Activated CD8-positive, alpha-beta T cell treated with anti-CD3 and anti-CD28 coated beads for 36 hours (primary cell): Measurements from ENCODE around the gene MPPED2. TPM values are rescaled to one million over a fixed set of nuclear protein-coding genes. Genes with fewer than 3 reads are reported as not detected.

Experiments used
- ATAC-seq: fragments of 200-7000 bp; cut with Tn5 transposase; one replicate; pipeline ENCODE4 v1.10.0; 2021; ENCODE audit warnings: mild to moderate bottlenecking, moderate library complexity
- CTCF ChIA-PET: fragments of 350-600 bp; sonication (Branson Sonifier 250); formaldehyde crosslinking; loops from one replicate; lab custom pipeline; 2021; ENCODE audit warnings: antibody characterized with exemption; lab: Charles Lee
- POLR2A ChIA-PET: fragments of 350-600 bp; sonication (Branson Sonifier 250); formaldehyde crosslinking; loops from one replicate; lab custom pipeline; 2021; ENCODE audit warnings: antibody characterized with exemption; lab: Charles Lee
- DNase-seq: peaks from one replicate; pipeline ENCODE4 v3.0.0-alpha.2; 2020
- H3K27ac Mint-ChIP-seq: one replicate; pipeline ENCODE4 v1.8.0; 2021; ENCODE audit warnings: mild to moderate bottlenecking, mixed read lengths
- H3K27me3 Mint-ChIP-seq: one replicate; pipeline ENCODE4 v1.8.0; 2021; ENCODE audit warnings: mixed read lengths
- H3K36me3 Mint-ChIP-seq: one replicate; pipeline ENCODE4 v1.8.0; 2021; ENCODE audit warnings: low read depth, mixed read lengths
- H3K4me1 Mint-ChIP-seq: one replicate; pipeline ENCODE4 v1.8.0; 2021; ENCODE audit warnings: low read depth, mixed read lengths
- H3K4me3 Mint-ChIP-seq: one replicate; pipeline ENCODE4 v1.8.0; 2021; ENCODE audit warnings: mild to moderate bottlenecking, moderate library complexity, mixed read lengths
- H3K9me3 Mint-ChIP-seq: one replicate; pipeline ENCODE4 v1.8.0; 2021; ENCODE audit warnings: mixed read lengths
- intact Hi-C: fragments of 100-400 bp; cut with micrococcal nuclease; formaldehyde crosslinking; loops from one replicate; pipeline ENCODE4 v1.10.0; 2022
- total RNA-seq, 2 experiments: library from RNA; stranded (reverse); gene quantifications; one replicate each; pipeline ENCODE4 v1.2.3, GENCODE V29; 2021
- TF ChIP-seq, protein P1 (sequence below): fragments of 200-600 bp; IDR thresholded peaks from one replicate; pipeline ENCODE4 v1.8.0; 2022; ENCODE audit warnings: antibody characterized with exemption, mild to moderate bottlenecking

The MPPED2 gene
- total RNA-seq, 2 experiments from 2014 or later: 0.63 TPM; not detected in 1

DNA sequence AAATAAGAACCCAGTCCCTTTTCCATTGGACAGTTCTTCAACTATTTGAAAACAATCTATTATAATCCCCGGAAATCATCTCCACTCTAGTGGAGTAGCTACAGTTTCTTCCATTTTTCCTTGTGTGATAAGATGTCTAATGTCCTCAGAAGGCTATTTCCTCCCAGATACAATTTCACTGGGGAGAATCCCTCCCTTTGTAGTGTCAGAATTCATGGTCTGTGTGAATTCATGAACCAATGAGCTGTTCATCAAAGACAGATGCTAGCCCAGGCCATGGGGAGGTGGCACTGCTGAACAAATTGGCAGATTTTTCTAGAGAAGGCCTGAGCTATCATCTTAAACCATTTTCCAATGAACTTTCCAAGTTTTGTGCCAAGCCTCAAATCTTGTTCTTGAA lies 45.4 kb downstream of the MPPED2 start:
- no peaks in the 10 kb centered on the region for H3K9me3 Mint-ChIP-seq
- no peak overlapping the region for H3K27ac Mint-ChIP-seq
- no peak for ATAC-seq
- ChIA-PET POLR2A (no interaction called here), CTCF (no interaction called here)
- intact Hi-C loops: no loop called here
- H3K4me3 Mint-ChIP-seq: no peak overlapping the region
- H3K4me1 Mint-ChIP-seq: no peaks in the 10 kb centered on the region
- TF ChIP-seq, protein P1, sequence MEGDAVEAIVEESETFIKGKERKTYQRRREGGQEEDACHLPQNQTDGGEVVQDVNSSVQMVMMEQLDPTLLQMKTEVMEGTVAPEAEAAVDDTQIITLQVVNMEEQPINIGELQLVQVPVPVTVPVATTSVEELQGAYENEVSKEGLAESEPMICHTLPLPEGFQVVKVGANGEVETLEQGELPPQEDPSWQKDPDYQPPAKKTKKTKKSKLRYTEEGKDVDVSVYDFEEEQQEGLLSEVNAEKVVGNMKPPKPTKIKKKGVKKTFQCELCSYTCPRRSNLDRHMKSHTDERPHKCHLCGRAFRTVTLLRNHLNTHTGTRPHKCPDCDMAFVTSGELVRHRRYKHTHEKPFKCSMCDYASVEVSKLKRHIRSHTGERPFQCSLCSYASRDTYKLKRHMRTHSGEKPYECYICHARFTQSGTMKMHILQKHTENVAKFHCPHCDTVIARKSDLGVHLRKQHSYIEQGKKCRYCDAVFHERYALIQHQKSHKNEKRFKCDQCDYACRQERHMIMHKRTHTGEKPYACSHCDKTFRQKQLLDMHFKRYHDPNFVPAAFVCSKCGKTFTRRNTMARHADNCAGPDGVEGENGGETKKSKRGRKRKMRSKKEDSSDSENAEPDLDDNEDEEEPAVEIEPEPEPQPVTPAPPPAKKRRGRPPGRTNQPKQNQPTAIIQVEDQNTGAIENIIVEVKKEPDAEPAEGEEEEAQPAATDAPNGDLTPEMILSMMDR: no peak
- no peaks in the 10 kb centered on the region for H3K36me3 Mint-ChIP-seq
- DNase-seq: no peak
- no peaks in the 10 kb centered on the region for H3K27me3 Mint-ChIP-seq

DNA sequence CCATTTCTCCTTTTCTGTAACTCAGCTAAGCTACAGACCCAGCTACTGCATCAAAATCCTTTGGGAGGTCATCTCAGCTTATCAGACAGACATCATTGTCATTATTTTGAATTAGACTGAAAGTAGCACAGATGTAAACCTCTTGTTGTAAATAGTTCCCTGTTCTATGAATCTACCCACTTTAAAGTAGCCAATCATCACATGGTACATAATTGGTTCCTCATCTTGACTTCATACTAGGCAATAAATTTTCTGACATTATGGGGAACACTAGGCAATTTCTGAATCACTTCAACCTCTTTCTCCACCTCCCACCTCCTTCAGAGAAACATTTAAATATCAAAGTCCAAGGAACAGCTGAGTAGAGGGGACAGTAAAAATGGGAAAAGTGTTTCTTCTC lies 47.9 kb downstream of the MPPED2 start:
- H3K36me3 Mint-ChIP-seq: no peaks in the 10 kb centered on the region
- TF ChIP-seq, protein P1: no peak
- no peak for DNase-seq
- no peaks in the 10 kb centered on the region for H3K4me1 Mint-ChIP-seq
- ATAC-seq: no peak
- intact Hi-C loops: no loop called here
- no peaks in the 10 kb centered on the region for H3K9me3 Mint-ChIP-seq
- no peaks in the 10 kb centered on the region for H3K27me3 Mint-ChIP-seq
- no peak overlapping the region for H3K27ac Mint-ChIP-seq
- ChIA-PET CTCF (no interaction called here), POLR2A (no interaction called here)
- H3K4me3 Mint-ChIP-seq: no peak overlapping the region

DNA sequence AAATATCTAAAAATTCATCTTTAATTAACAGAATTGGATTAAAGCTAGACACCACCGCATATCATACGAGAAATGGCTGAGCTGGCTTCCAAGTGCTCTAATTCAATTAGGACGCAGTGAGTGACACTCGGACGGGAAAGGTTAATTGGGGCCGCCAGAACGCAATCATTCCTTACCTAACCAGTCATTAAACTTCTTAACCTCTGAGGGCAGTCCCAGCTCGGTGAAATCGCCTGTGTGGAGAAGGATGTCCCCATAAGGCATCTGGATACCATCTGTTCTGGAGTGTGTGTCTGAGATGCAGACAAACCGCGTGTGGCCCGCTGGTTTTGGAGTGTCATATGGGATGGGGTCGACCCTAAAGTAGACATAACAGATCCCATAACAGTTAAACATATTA lies 50.3 kb downstream of the MPPED2 start:
- POLR2A ChIA-PET: no interaction called here
- no peaks in the 10 kb centered on the region for H3K36me3 Mint-ChIP-seq
- intact Hi-C loops: no loop called here

DNA sequence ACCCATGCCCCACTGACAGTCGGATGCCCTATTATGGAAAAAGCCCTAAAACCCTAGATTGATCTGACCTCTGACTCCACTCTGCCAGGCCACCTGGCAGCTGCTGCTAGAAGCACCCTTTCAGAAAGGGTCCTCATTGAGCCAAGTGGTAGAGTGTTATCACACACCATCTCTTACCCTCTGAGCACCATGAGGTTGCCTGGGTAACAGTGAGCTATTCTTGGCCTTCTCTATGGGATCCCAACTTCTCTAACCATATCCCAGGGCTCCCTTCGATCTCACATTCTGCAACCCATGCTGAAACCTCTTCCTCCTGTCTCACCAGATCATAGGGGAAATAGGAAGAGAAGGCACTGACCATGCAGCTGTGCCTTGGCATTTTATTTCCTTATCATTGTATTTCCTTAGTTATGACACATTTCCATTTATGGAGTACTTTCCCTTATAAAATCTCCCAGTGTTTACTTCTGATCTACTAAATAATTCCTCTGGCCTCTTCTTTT lies 52.7 kb downstream of the MPPED2 start:
- ChIA-PET CTCF (no interaction called here), POLR2A (no interaction called here)
- H3K27me3 Mint-ChIP-seq: peaks cover 6% of the 10 kb centered on the region
- no peaks in the 10 kb centered on the region for H3K36me3 Mint-ChIP-seq
- no peaks in the 10 kb centered on the region for H3K9me3 Mint-ChIP-seq
- intact Hi-C loops: no loop called here
- no peak overlapping the region for H3K4me3 Mint-ChIP-seq
- ATAC-seq (no peak), DNase-seq (no peak)
- TF ChIP-seq, protein P1: no peak
- H3K27ac Mint-ChIP-seq: no peak overlapping the region
- no peaks in the 10 kb centered on the region for H3K4me1 Mint-ChIP-seq

More for the DNA sequence above, 50.3 kb downstream of the MPPED2 start:
- Mint-ChIP-seq H3K27ac (no peak overlapping the region), H3K27me3 (peaks cover 3% of the 10 kb centered on the region), H3K4me1 (no peaks in the 10 kb centered on the region), H3K4me3 (no peak overlapping the region), H3K9me3 (no peaks in the 10 kb centered on the region)
- no peak for DNase-seq
- CTCF ChIA-PET: no interaction called here
- ATAC-seq: no peak
- TF ChIP-seq, protein P1: no peak

DNA sequence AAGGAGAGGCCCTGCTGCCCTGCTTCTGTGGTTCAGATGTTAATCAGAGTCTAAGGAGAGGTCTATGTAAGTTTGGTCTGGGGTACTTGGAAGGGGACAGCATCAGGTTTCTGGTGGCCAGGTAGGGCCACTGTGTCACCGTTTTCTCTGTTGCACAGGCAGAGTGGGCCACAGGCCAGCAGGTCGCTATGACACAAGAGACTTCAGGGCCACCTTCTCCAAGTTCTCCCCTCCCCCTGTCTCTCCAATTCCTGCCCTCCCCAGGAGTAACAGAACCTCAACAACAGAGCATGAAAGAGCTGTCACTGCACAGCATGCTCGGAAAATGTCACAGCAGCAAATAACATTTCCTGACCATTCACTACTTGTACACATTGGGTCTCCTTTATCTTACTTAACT lies 58.6 kb downstream of the MPPED2 start:
- POLR2A ChIA-PET: no interaction called here
- CTCF ChIA-PET: no interaction called here
- no peak for DNase-seq
- Mint-ChIP-seq H3K9me3 (no peaks in the 10 kb centered on the region), H3K4me1 (no peaks in the 10 kb centered on the region), H3K36me3 (no peaks in the 10 kb centered on the region), H3K27ac (no peak overlapping the region), H3K27me3 (peaks cover 8% of the 10 kb centered on the region), H3K4me3 (no peak overlapping the region)
- TF ChIP-seq, protein P1: no peak
- no peak for ATAC-seq
- intact Hi-C loops: no loop called here
